Adrenal gland (tissue), 12 donors: Measurements from ENCODE around the gene KRTAP10-2. TPM values are rescaled to one million over a fixed set of nuclear protein-coding genes. Genes with fewer than 3 reads are reported as not detected.
"Not testable (repeated sequence)": the region's sequence is repeated elsewhere in the genome, so short reads cannot be mapped to it uniquely, and the experiment has no call there.

ENCODE experiments used
- DNase-seq, 7 donors: peaks; one replicate each; pipeline ENCODE4 v3.0.0-alpha.2; 2019 to 2020
- H3K27ac ChIP-seq, 5 donors: fragments of 200-600 bp; sonication (generic) in 4 of 5; 1 replicate in 3 of 5; 2 replicates in 2 of 5; pipeline versions ENCODE4 v1.5.1 to v1.8.0; 2016 to 2020; ENCODE audit warnings: mild to moderate bottlenecking in 1 of 5
- H3K27me3 ChIP-seq: fragments of 200-600 bp; 2 replicates; pipeline ENCODE4 v1.8.0; 2021
- H3K36me3 ChIP-seq, 2 donors: fragments of 200-600 bp; replicated peaks in 1 of 2; 1 replicate in 1 of 2; 2 replicates in 1 of 2; pipeline versions ENCODE4 v1.5.1 to v1.8.0; 2018 to 2022
- H3K4me1 ChIP-seq, 2 donors: fragments of 200-600 bp; replicated peaks in 1 of 2; 1 replicate in 1 of 2; 2 replicates in 1 of 2; pipeline versions ENCODE4 v1.5.1 to v1.8.0; 2018 to 2021
- H3K4me3 ChIP-seq, 4 donors: fragments of 200-600 bp; sonication (generic) in 3 of 4; one replicate each; pipeline ENCODE4 v1.5.1; 2016 to 2018
- H3K9me3 ChIP-seq, 3 donors: fragments of 200-600 bp; sonication (generic) in 1 of 3; replicated peaks in 1 of 3; 1 replicate in 2 of 3; 2 replicates in 1 of 3; pipeline versions ENCODE4 v1.5.1 to v1.8.0; 2016 to 2021
- CTCF ChIP-seq, 6 experiments: fragments of 450-650 bp in 4 of 6; fragments of 200-600 bp in 2 of 6; sonication (generic) in 1 of 6; IDR thresholded peaks; 1 replicate in 5 of 6; 2 replicates in 1 of 6; pipeline versions ENCODE4 v1.5.1 to v1.8.0; 2016 to 2021; ENCODE audit warnings: antibody characterized with exemption in 6 of 6, mild to moderate bottlenecking in 2 of 6, moderate library complexity in 1 of 6
- POLR2A ChIP-seq, 2 donors: fragments of 450-650 bp; IDR thresholded peaks; one replicate each; pipeline ENCODE4 v1.6.1; 2017; ENCODE audit warnings: antibody characterized with exemption in 2 of 2, mild to moderate bottlenecking in 2 of 2, moderate library complexity in 1 of 2
- WGBS, 4 donors: extraction: QIAGEN DNeasy Blood & Tissue Kit in 2 of 4; methylation state at CpG; one replicate each; pipeline versions ENCODE4 v1.1.5 to v1.1.7; 2013 to 2017; 5-methylcytosine and 5-hydroxymethylcytosine counted together
- intact Hi-C, 2 donors: fragments of 100-400 bp; cut with DNase I; formaldehyde crosslinking; loops; one replicate each; pipeline versions ENCODE4 v1.14.1 to v1.15.0; 2022 to 2023
- polyA plus RNA-seq, 3 donors: library from polyadenylated mRNA; stranded (reverse); fragments of 200-250 nt in 2 of 3; fragments of 350-450 nt in 1 of 3; fragmentation: Illumina TruSeq in 1 of 3; extraction: RNeasy Lipid Tissue Mini Kit (QIAGEN cat#74804) in 1 of 3; gene quantifications; one replicate each; pipeline ENCODE4 v1.2.3, GENCODE V29; 2013 to 2014
- total RNA-seq, 9 donors: library from RNA; depleted of rRNA in 4 of 9; stranded (reverse); fragments of >200 nt in 4 of 9; fragments of 120-200 nt in 1 of 9; fragmentation: NEBNext Ultra II Directional in 1 of 9; extraction: Animal tissue kit (Norgen Biotek cat#: 25700) in 1 of 9; gene quantifications; one replicate each; pipeline versions ENCODE4 v1.1.0 to v1.2.4, GENCODE V29; 2013 to 2023
- donor health status: healthy with polysubstance abuse.
- donor health status: Bipolar disorder and iron deficiency.
- donor health status: DM: yes; HTN: yes; CAD: no.
- donor health status: DM: no; HTN: no; CAD: no.
- donor health status: DM: no; HTN: no; CAD: no.
- donor health status: DM: yes; HTN: yes; CAD: no.

KRTAP10-2 gene
- total and polyA plus RNA-seq, 12 donors = not detected

DNA sequence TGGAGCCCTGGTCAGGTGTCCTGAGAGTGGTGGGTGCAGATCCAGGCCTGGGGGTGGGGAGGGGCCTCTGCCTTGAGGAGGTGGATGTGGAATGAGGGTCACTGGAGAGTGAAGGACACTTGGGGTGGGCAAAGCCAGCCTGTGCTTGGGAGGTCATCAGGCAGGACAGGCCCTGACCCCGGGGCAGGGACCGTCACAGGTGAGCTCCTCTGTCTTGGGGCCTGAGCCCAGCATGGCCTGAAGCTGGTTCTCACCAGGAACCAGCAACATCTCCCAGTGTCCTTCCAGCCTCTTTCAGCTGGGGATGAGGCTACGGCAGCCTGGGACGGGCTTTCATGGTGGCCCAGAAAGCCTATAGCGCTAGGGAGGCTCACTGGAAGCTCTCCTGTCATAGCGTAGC is 831 bp upstream of the KRTAP10-2 start:
- Histone ChIP-seq H3K9me3 (peaks cover 0 to 2% (median 0%) of the 10 kb centered on the region in 3 donors), H3K4me3 (no peak overlapping the region), H3K36me3 (no peaks in the 10 kb centered on the region), H3K27me3 (peaks cover 15% of the 10 kb centered on the region), H3K27ac (no peak overlapping the region), H3K4me1 (no peaks in the 10 kb centered on the region)
- WGBS, 4 donors = 81 to 95% (median 90%) methylated on average over 2 to 6 of the region's 6 CpGs
- intact Hi-C loops = loop anchor here in 1 of 2 donors (10.0 kb wide), 1 partner anchor 203 kb away; no protein-coding TSS in a partner anchor
- TF ChIP-seq POLR2A (IDR thresholded peaks at IDR 0.05) (no peak), CTCF (IDR thresholded peaks at IDR 0.05) (no peak)
- DNase-seq = no peak

- Histone ChIP-seq H3K36me3 (no peaks in the 10 kb centered on the region), H3K27ac (no peak overlapping the region), H3K27me3 (peaks cover 7% of the 10 kb centered on the region), H3K4me1 (no peaks in the 10 kb centered on the region), H3K4me3 (no peak overlapping the region), H3K9me3 (peaks cover 0 to 8% (median 0%) of the 10 kb centered on the region in 3 donors)
- TF ChIP-seq CTCF (IDR thresholded peaks at IDR 0.05) (no peak), POLR2A (IDR thresholded peaks at IDR 0.05) (no peak)
- 48 to 54% (median 54%) methylated on average over 6 to 10 of the region's 10 CpGs; no CpG with 5 or more reads in 1 of the 4 donors for WGBS, 4 donors
- DNase-seq = peak in 1 of 7 donors; percentile 13
- intact Hi-C loops = loop anchor here in 1 of 2 donors (10.0 kb wide), 1 partner anchor 204 kb away; no protein-coding TSS in a partner anchor
Measured at GRCh38 chr21:44550807-44551206, 498 bp downstream of the KRTAP10-2 start.

DNA sequence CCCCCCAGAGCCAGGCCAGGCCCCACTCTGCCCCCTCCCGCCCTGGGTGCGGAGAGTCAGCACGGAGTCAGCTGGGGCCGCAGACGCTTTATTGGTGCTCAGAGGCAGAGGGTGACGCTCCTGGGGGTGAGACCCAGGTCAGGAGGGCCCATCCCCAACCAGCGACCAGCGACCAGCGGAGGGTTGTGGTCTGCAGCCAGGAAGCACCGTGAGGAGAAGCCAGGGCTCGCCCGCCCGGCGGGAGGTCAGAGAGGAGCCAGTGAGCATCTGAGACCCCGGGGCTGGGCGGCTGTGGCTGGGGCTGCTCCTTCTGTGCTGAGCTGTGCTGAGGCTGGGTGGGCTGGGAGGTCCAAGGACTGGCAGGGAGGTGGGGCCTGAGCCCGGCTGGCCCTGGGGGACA is 1.0 kb downstream of the KRTAP10-2 start:
- intact Hi-C loops = loop anchor here in 1 of 2 donors (10.0 kb wide), 1 partner anchor 205 kb away; no protein-coding TSS in a partner anchor
- not testable (repeated sequence) for DNase-seq, H3K27ac ChIP-seq, H3K36me3 ChIP-seq, H3K4me3 ChIP-seq, H3K9me3 ChIP-seq, H3K27me3 ChIP-seq, H3K4me1 ChIP-seq
- 26 to 67% (median 35%) methylated on average over 1 to 17 of the region's 17 CpGs for WGBS, 4 donors

DNA sequence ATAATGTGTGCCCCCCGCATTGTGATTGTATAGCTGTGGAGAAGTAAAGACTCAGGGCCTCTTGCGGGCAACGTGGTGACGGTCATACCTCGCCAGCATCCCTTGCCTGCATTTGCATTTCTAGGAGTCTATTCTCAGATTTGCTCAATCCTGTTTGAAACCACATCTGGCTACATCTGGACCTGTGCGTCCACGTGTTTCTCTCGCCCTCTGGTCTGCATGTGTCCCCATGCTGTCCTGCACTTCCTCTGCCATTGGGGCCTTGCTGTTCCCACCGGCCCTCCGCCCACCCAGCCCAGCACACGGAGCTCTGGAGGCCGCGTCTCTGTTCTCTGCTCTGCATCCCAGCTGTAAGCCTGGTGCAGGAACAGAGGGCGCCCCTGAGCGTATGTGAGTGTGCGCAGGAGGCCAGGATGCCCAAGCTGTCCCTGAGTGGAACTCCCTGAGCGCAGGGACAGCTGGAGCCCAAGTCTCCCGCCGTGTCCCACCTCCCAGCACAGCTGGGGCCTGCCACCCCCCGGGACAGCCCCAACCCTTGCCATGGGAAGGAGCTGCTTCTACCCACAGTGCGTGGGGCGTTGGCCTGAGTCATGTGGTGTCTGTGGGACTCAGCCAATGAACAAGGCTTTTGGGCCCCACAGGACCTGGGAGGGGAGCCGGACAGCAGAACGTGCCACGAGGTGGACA is 1.6 kb downstream of the KRTAP10-2 start:
- intact Hi-C loops = loop anchor here in 1 of 2 donors (10.0 kb wide), 1 partner anchor 205 kb away; no protein-coding TSS in a partner anchor
- H3K4me3 ChIP-seq = no peak overlapping the region
- H3K9me3 ChIP-seq = peaks cover 0 to 8% (median 0%) of the 10 kb centered on the region in 3 donors
- no peaks in the 10 kb centered on the region for H3K4me1 ChIP-seq
- 62 to 75% (median 72%) methylated on average over 16 to 25 of the region's 25 CpGs for WGBS, 4 donors
- DNase-seq = peak in 1 of 7 donors; percentile 39
- no peaks in the 10 kb centered on the region for H3K36me3 ChIP-seq
- TF ChIP-seq CTCF (IDR thresholded peaks at IDR 0.05) = no peak
- peaks cover 7% of the 10 kb centered on the region for H3K27me3 ChIP-seq
- H3K27ac ChIP-seq = no peak overlapping the region
